Camera-type eye (tissue), 1 donor: Measurements from ENCODE around the gene SYCP3. TPM values are rescaled to one million over a fixed set of nuclear protein-coding genes. Genes with fewer than 3 reads are reported as not detected.

Source experiments
- total RNA-seq: library from RNA; depleted of rRNA; stranded (reverse); fragments of >200 nt; gene quantifications from one replicate; pipeline ENCODE4 v1.2.3, GENCODE V29; 2014

The SYCP3 gene
- not detected for total RNA-seq

GRCh38 chr12:101738920-101739665 is at the start of gene SYCP3:
Gene SYCP3 (minus strand): TSS chr12:101739462. CDS start chr12:101737935, 1,527 bp downstream.

GRCh38 chr12:101697197-101697929 is 41.9 kb downstream of the SYCP3 start, which contains the start of gene CHPT1:
Gene CHPT1 (plus strand): TSS chr12:101697640. CDS start chr12:101697862, 222 bp downstream.

Other genes starting within 250 kb of the SYCP3 start
- gene MYBPC1, start 144.5 kb downstream of the SYCP3 start, total RNA-seq, result 226 TPM
- gene CHPT1, start 41.8 kb downstream of the SYCP3 start, total RNA-seq, result 24.7 TPM
- gene GNPTAB, start 91.5 kb upstream of the SYCP3 start, total RNA-seq, result 40.1 TPM
- gene DRAM1, start 138.1 kb upstream of the SYCP3 start, total RNA-seq, result 3.3 TPM